Measurements from ENCODE around the gene C18orf32. TPM values are rescaled to one million over a fixed set of nuclear protein-coding genes. Genes with fewer than 3 reads are reported as not detected.
A peak's percentile ranks its signal among the peaks of the same experiment; 100 is the strongest.

The C18orf32 gene
- total and polyA plus RNA-seq, 10 of the 15 experiments (the other 5 are each of a cell fraction or from before 2014, with no cell fraction given): 11.5 to 67.0 (median 32.9) TPM

GRCh38 chr18:49486953-49487710 is at the start of gene C18orf32 (continued):
- TF ChIP-seq TARDBP (IDR thresholded peaks at IDR 0.05; ENCODE audit: borderline replicate concordance) (no peak), ZBTB33 (IDR thresholded peaks at IDR 0.05) (no peak), TBL1XR1 (IDR thresholded peaks at IDR 0.05; ENCODE audit: low read depth, low read length) (no peak), ATF2 (IDR thresholded peaks at IDR 0.05; ENCODE audit: low read length) (no peak; the same call in 1 of the 2 replicates), SRF (IDR thresholded peaks at IDR 0.05; ENCODE audit: low read depth in 2 of 2, low read length in 2 of 2) (no peak), SKIL (IDR thresholded peaks at IDR 0.05; ENCODE audit: low read depth, poor library complexity, severe bottlenecking) (no peak), EGR1 (IDR thresholded peaks at IDR 0.05; ENCODE audit: borderline replicate concordance in 1 of 2, low read depth in 2 of 2, low read length in 2 of 2) (peak; percentile 16 to 92; a peak in 1 of 3 replicates), BHLHE40 (IDR thresholded peaks at IDR 0.05; ENCODE audit: borderline replicate concordance in 1 of 2, low read depth in 2 of 2, low read length in 1 of 2) (peak; percentile 49 to 89; a peak in 2 of 4 replicates), CHD2 (IDR thresholded peaks at IDR 0.05; ENCODE audit: borderline replicate concordance, low read depth, low read length) (peak; percentile 79), NBN (IDR thresholded peaks at IDR 0.05) (peak; percentile 23; the same call in 1 of the 2 replicates), ATF7 (IDR thresholded peaks at IDR 0.05; ENCODE audit: low read depth) (no peak), RFX5 (IDR thresholded peaks at IDR 0.05; ENCODE audit: low read depth, low read length) (no peak), ZNF217 (IDR thresholded peaks at IDR 0.05) (no peak), EP300 (IDR thresholded peaks at IDR 0.05; ENCODE audit: borderline replicate concordance in 1 of 2, control insufficient read depth in 1 of 2, low read depth in 2 of 2, low read length in 2 of 2) (no peak), NFYB (IDR thresholded peaks at IDR 0.05; ENCODE audit: insufficient read depth, low read depth, low read length) (peak; percentile 73; the same call in 1 of the 2 replicates), E4F1 (IDR thresholded peaks at IDR 0.05; ENCODE audit: borderline replicate concordance, partially characterized antibody) (peak; percentile 71), SMC3 (IDR thresholded peaks at IDR 0.05; ENCODE audit: borderline replicate concordance, low read length) (no peak), ATF3 (IDR thresholded peaks at IDR 0.05; ENCODE audit: borderline replicate concordance, extremely low read depth, low read depth, low read length) (no peak), NFXL1 (IDR thresholded peaks at IDR 0.05; ENCODE audit: borderline replicate concordance) (no peak)

All from GM12878 (cell line).